NCI-H1436 treated with DMSO at 0.1 percent for 48 hours (cell line): ENCODE measurements around the gene KRTAP4-5.
"Not testable (repeated sequence)": the region's sequence is repeated elsewhere in the genome, so short reads cannot be mapped to it uniquely, and the experiment has no call there.

ENCODE experiments used
- DNase-seq: peaks from one replicate; lab custom pipeline; 2025; lab: John Stamatoyannopoulos, UW

Gene KRTAP4-5

GRCh38 chr17:41147531-41148204 is 2.0 kb downstream of the KRTAP4-5 start:
- no peak for DNase-seq

GRCh38 chr17:41145261-41145660 is 4.4 kb downstream of the KRTAP4-5 start:
- no peak for DNase-seq

- DNase-seq = no peak
Measured at GRCh38 chr17:41144846-41145245, 4.8 kb downstream of the KRTAP4-5 start.

- no peak for DNase-seq
Measured at GRCh38 chr17:41141361-41141760, 8.3 kb downstream of the KRTAP4-5 start.

- no peak for DNase-seq
Measured at GRCh38 chr17:41140360-41141131, 9.1 kb downstream of the KRTAP4-5 start, which contains the start of gene KRTAP4-6. KRTAP4-6 (minus strand) TSS chr17:41140544; CDS start chr17:41140487, 57 bp downstream.

GRCh38 chr17:41139865-41140264 is 9.8 kb downstream of the KRTAP4-5 start:
- not testable (repeated sequence) for DNase-seq

- DNase-seq = no peak
Measured at GRCh38 chr17:41133880-41134735, 15.5 kb downstream of the KRTAP4-5 start.

- no peak for DNase-seq
Measured at GRCh38 chr17:41131979-41132378, 17.6 kb downstream of the KRTAP4-5 start.

- no peak for DNase-seq
Measured at GRCh38 chr17:41127371-41127770, 22.3 kb downstream of the KRTAP4-5 start.

- no peak for DNase-seq
Measured at GRCh38 chr17:41126412-41126811, 23.2 kb downstream of the KRTAP4-5 start.

- DNase-seq = no peak
Measured at GRCh38 chr17:41125064-41125463, 24.6 kb downstream of the KRTAP4-5 start.

- DNase-seq = not testable (repeated sequence)
Measured at GRCh38 chr17:41123991-41124371, 25.6 kb downstream of the KRTAP4-5 start, which contains the start of gene KRTAP4-12. KRTAP4-12 (minus strand) TSS chr17:41124182; CDS start chr17:41124122, 60 bp downstream.

- DNase-seq = not testable (repeated sequence)
Measured at GRCh38 chr17:41123292-41123990, 26.2 kb downstream of the KRTAP4-5 start.

- DNase-seq = no peak
Measured at GRCh38 chr17:41121742-41122141, 27.9 kb downstream of the KRTAP4-5 start.

GRCh38 chr17:41119696-41120690 is 29.6 kb downstream of the KRTAP4-5 start:
- DNase-seq = not testable (repeated sequence)

GRCh38 chr17:41118721-41119120 is 30.9 kb downstream of the KRTAP4-5 start:
- DNase-seq = no peak

- DNase-seq = not testable (repeated sequence)
Measured at GRCh38 chr17:41117846-41118386, 31.7 kb downstream of the KRTAP4-5 start, which contains the start of gene KRTAP4-11. KRTAP4-11 (minus strand) TSS chr17:41118373; CDS start chr17:41118315, 58 bp downstream.

GRCh38 chr17:41116297-41116696 is 33.3 kb downstream of the KRTAP4-5 start:
- DNase-seq = no peak

- DNase-seq = no peak
Measured at GRCh38 chr17:41111151-41111885, 38.3 kb downstream of the KRTAP4-5 start.
